Smooth muscle cell (in vitro differentiated cells): ENCODE measurements around the gene ASTN2. TPM values are rescaled to one million over a fixed set of nuclear protein-coding genes. Genes with fewer than 3 reads are reported as not detected.
A peak's percentile ranks its signal among the peaks of the same experiment; 100 is the strongest.

Source experiments
- DNase-seq: peaks from one replicate; lab custom pipeline; 2025; ENCODE audit not compliant: unreplicated experiment; lab: John Stamatoyannopoulos, UW
- H2AFZ ChIP-seq: fragments of 200-600 bp; sonication (generic); 2 replicates; pipeline ENCODE4 v1.6.0; 2016; ENCODE audit warnings: antibody characterized with exemption, low read depth, mild to moderate bottlenecking
- H3F3A ChIP-seq: fragments of 200-600 bp; sonication (generic); 2 replicates; pipeline ENCODE4 v1.6.0; 2017; ENCODE audit warnings: antibody characterized with exemption, low read depth
- H3K27ac ChIP-seq: fragments of 200-600 bp; sonication (generic); 2 replicates; pipeline ENCODE4 v1.5.1; 2016; ENCODE audit warnings: low read depth, mild to moderate bottlenecking
- H3K27me3 ChIP-seq: fragments of 200-600 bp; sonication (generic); 2 replicates; pipeline ENCODE4 v1.6.1; 2016; ENCODE audit warnings: low read depth, mild to moderate bottlenecking
- H3K36me3 ChIP-seq: fragments of 200-600 bp; sonication (generic); 2 replicates; pipeline ENCODE4 v1.5.1; 2016; ENCODE audit warnings: low read depth
- H3K4me1 ChIP-seq: fragments of 200-600 bp; sonication (generic); 2 replicates; pipeline ENCODE4 v1.5.1; 2016; ENCODE audit warnings: low read depth
- H3K4me2 ChIP-seq: fragments of 200-600 bp; sonication (generic); 2 replicates; pipeline ENCODE4 v1.6.0; 2016; ENCODE audit warnings: mild to moderate bottlenecking
- H3K4me3 ChIP-seq: fragments of 200-600 bp; sonication (generic); 2 replicates; pipeline ENCODE4 v1.5.1; 2016; ENCODE audit warnings: mild to moderate bottlenecking
- H3K79me2 ChIP-seq: fragments of 200-600 bp; sonication (generic); 2 replicates; pipeline ENCODE4 v1.6.0; 2016; ENCODE audit warnings: low read depth, mild to moderate bottlenecking
- H3K9ac ChIP-seq: fragments of 200-600 bp; sonication (generic); 2 replicates; pipeline ENCODE4 v1.6.0; 2016; ENCODE audit warnings: low read depth
- H3K9me3 ChIP-seq: fragments of 200-600 bp; sonication (generic); replicated peaks from 2 replicates; pipeline ENCODE4 v1.5.1; 2016; ENCODE audit warnings: low read depth
- H4K20me1 ChIP-seq: fragments of 200-600 bp; sonication (generic); 2 replicates; pipeline ENCODE4 v1.6.0; 2016; ENCODE audit warnings: low read depth
- WGBS: methylation state at CpG from one replicate; pipeline ENCODE4 v1.1.7; 2016; ENCODE audit warnings: low lambda C conversion rate; 5-methylcytosine and 5-hydroxymethylcytosine counted together
- polyA plus RNA-seq: library from polyadenylated mRNA; unstranded; fragments of >200 nt; fragmentation: Nextera tagmentation; extraction: Ambion mirVana; gene quantifications from 2 replicates; pipeline ENCODE4 v1.2.1, GENCODE V29; 2016
- total RNA-seq: library from RNA; depleted of rRNA; stranded (reverse); fragments of >200 nt; gene quantifications from 2 replicates; pipeline ENCODE4 v1.2.3, GENCODE V29; 2014
- TF ChIP-seq, protein P1 (sequence below): fragments of 200-600 bp; sonication (generic); IDR thresholded peaks from 2 replicates; pipeline ENCODE4 v1.5.1; 2017; ENCODE audit warnings: borderline replicate concordance, mild to moderate bottlenecking, antibody characterized with exemption; ENCODE audit not compliant: insufficient read depth, poor library complexity, severe bottlenecking

ASTN2 gene
- total and polyA plus RNA-seq, 2 experiments from 2014 or later: 6.5 to 6.7 TPM

DNA sequence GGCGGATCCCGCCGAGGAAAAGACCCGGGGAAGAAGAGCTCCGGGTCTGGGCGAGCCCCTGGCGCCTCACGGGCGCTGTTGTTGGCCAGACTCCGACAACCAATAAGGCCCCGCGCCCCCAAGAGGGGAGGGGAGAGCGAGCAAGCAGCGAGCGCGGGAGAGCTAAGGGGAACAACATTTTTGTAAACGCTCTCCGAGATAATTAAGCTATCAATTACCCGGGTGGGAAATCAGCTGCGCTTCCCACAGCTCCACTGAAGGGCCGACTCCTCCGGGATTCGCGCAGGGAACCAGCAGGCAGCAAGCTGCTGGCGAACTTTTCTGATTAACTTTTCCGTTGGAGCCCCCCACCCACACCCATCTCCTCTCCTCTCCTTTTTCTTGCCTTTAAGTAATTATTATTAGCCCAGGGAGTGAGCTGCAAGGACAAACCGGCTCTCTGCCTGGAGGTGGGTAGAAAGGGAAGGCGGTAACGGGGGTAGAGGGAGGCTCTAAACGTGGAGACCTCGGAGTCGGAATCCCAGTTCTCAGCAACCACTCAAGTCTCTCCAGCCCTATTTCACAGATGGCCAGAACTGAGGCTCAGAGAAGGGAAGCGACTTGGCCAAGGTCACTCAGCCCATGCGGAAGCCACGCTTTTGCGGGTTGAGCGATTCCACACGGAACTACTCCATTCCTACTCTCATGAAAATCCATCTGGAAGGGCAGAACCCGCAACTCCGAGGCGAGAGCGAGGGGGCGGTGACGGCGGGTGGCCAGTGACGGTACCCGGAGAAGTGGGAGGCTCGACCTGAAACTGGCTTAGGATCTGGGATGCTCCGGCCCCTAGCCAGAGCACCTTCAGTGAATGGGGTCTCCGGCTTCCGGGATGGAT, 1.3 kb downstream of the ASTN2 start:
- Histone ChIP-seq H3K4me2 (peak overlapping the region; percentile 93), H3K9ac (no peak overlapping the region), H2AFZ (no peak overlapping the region), H3K79me2 (no peaks in the 10 kb centered on the region), H3K4me3 (peak overlapping the region; percentile 54), H3K36me3 (no peaks in the 10 kb centered on the region), H3K27ac (no peak overlapping the region), H3K9me3 (no peaks in the 10 kb centered on the region), H3K4me1 (peaks cover 21% of the 10 kb centered on the region), H4K20me1 (no peaks in the 10 kb centered on the region), H3F3A (peaks cover 5% of the 10 kb centered on the region), H3K27me3 (peaks cover 63% of the 10 kb centered on the region)
- no peak for DNase-seq
- 3% methylated on average over 51 of the region's 51 CpGs for WGBS
- TF ChIP-seq, protein P1, sequence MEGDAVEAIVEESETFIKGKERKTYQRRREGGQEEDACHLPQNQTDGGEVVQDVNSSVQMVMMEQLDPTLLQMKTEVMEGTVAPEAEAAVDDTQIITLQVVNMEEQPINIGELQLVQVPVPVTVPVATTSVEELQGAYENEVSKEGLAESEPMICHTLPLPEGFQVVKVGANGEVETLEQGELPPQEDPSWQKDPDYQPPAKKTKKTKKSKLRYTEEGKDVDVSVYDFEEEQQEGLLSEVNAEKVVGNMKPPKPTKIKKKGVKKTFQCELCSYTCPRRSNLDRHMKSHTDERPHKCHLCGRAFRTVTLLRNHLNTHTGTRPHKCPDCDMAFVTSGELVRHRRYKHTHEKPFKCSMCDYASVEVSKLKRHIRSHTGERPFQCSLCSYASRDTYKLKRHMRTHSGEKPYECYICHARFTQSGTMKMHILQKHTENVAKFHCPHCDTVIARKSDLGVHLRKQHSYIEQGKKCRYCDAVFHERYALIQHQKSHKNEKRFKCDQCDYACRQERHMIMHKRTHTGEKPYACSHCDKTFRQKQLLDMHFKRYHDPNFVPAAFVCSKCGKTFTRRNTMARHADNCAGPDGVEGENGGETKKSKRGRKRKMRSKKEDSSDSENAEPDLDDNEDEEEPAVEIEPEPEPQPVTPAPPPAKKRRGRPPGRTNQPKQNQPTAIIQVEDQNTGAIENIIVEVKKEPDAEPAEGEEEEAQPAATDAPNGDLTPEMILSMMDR: no peak

DNA sequence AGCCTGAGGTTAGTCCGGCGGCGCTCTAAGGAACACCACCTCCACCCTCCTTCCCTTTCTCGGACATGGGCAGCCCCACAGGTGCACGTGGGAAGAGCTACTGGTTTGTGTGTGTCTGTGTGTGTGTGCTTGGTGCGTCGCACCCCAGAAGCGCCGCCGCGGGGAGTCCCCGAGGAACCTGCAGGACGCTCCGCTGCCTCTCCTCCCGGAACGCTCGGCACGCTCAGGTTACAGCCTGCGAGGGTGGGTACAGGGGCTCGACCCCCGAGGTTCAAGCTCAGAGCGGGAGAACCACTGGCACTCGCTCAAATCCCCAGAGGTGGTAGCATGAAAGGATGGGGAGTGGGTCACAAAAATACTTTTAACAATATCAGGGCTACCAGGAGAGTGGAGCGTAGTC, 2.0 kb downstream of the ASTN2 start:
- TF ChIP-seq, protein P1: no peak
- H2AFZ ChIP-seq: no peak overlapping the region

DNA sequence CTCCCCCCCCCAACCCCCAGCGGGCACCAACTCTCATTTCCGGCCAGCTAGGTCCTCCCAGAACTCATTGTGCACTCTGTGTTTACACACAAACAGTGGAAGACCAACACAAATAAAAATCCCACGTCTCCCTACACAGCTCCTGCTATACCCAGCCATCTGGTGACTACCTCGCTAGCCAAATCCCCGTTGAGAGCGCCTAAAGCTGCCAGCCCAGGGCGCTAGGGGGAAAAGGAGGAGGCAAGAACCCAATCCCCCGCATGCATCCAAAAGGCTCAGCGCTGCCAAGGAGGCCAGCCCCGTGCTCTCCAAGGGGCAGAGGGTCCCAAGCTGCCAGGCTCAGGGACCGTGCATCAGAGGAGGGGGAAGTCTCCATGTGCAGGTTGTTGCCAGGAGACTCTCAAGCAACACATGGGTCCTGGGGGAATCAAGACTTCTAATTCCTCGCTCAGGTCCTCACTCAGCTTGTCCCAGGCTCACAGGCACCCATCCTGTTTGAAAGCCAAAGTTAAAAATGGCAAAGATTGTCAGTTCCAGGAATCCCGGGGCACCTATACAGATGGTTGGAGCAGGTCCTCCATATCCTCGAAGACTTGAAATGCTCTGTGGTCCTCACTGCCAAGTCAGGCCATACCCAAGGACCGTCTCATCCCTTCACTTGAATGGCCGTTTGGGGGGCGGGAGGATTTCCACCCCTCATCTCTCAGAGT, 2.7 kb downstream of the ASTN2 start:
- Histone ChIP-seq H3K4me3 (no peak overlapping the region), H4K20me1 (no peaks in the 10 kb centered on the region), H3K27ac (no peak overlapping the region), H3K36me3 (no peaks in the 10 kb centered on the region), H2AFZ (no peak overlapping the region), H3K79me2 (no peaks in the 10 kb centered on the region), H3K27me3 (peaks cover 49% of the 10 kb centered on the region), H3K4me1 (peaks cover 21% of the 10 kb centered on the region), H3F3A (peaks cover 5% of the 10 kb centered on the region), H3K9ac (no peak overlapping the region), H3K4me2 (no peak overlapping the region), H3K9me3 (no peaks in the 10 kb centered on the region)
- TF ChIP-seq, protein P1: no peak
- 41% methylated on average over 17 of the region's 17 CpGs for WGBS
- DNase-seq: no peak

More for the DNA sequence above, 2.0 kb downstream of the ASTN2 start:
- Histone ChIP-seq H3K9me3 (no peaks in the 10 kb centered on the region), H3K27ac (no peak overlapping the region), H3F3A (peaks cover 5% of the 10 kb centered on the region), H3K27me3 (peaks cover 55% of the 10 kb centered on the region), H3K79me2 (no peaks in the 10 kb centered on the region), H3K9ac (no peak overlapping the region), H3K4me3 (peak overlapping the region; percentile 54), H4K20me1 (no peaks in the 10 kb centered on the region), H3K4me1 (peaks cover 21% of the 10 kb centered on the region), H3K36me3 (no peaks in the 10 kb centered on the region), H3K4me2 (peak overlapping the region; percentile 93)
- WGBS: 12% methylated on average over 24 of the region's 24 CpGs
- no peak for DNase-seq
